GM21737 (cell line): ENCODE measurements around the gene EXOC4.

ENCODE experiments used
- ATAC-seq: cut with Tn5 transposase; IDR thresholded peaks from one replicate; pipeline ENCODE4 v1.9.1; 2021; ENCODE audit warnings: mild to moderate bottlenecking, moderate library complexity; ENCODE audit not compliant: unreplicated experiment

Gene EXOC4

GRCh38 chr7:133528796-133529195 lies 275.9 kb downstream of the EXOC4 start:
- no peak for ATAC-seq

- ATAC-seq = no peak
These were observed 277.0 kb downstream of the EXOC4 start for GRCh38 chr7:133529861-133530260.

DNA sequence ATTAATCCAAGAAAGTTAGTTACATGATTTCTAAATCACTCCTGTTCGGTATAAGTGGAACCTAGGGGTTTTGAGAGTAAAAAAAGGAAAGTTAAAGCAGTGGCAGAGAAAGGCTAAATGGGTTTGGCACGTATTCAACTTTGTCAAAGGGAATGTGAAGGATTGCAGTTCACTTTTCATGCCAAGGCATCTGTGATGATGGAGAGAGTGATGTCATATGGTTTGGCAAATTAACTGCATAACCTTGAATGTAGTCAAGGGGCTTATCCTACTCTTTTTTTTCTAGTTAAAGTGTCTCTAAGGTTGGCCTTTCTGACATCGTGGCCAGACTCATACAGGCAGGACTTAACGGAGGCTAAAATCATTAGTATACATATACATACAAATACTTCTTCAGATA lies 277.8 kb downstream of the EXOC4 start:
- ATAC-seq = no peak

GRCh38 chr7:133534816-133535215 lies 281.9 kb downstream of the EXOC4 start:
- ATAC-seq = no peak

DNA sequence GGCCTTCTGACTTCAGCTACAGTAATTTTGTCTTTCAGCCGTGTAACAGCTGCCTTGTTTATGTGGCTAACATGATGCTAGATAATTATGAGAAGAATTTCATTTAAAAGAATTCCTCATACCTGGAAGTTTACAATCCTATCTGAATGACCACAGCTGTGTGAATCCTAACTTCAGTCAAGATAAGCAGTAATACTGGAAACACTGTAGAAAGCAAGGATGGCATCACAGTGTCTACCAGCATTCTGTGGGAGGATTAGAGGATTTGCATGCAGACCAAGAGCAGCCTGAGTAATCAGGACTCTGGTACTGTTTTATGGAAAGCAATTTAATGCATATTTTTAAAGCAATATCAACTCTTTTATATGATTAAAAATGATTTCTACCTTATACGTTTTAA lies 282.4 kb downstream of the EXOC4 start:
- ATAC-seq = no peak

DNA sequence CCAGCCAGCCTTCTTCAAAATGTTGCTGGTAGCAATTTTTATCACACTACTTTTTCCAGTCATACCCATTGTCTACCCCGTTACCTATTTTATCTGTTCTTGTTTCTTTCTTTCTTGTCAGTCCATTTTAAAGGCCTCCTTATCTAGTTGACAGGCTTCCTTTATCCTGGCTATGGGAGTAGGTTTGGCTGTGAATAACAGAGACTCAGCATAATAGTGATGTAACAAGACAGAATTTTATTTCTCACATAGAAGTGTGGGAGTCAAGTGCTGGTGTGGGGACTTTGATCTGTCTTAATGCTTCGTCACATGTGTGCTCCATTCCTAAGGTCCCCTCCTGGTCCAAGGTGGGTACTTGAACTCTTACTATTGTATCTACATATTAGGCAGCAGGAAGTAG lies 283.6 kb downstream of the EXOC4 start:
- ATAC-seq = no peak

DNA sequence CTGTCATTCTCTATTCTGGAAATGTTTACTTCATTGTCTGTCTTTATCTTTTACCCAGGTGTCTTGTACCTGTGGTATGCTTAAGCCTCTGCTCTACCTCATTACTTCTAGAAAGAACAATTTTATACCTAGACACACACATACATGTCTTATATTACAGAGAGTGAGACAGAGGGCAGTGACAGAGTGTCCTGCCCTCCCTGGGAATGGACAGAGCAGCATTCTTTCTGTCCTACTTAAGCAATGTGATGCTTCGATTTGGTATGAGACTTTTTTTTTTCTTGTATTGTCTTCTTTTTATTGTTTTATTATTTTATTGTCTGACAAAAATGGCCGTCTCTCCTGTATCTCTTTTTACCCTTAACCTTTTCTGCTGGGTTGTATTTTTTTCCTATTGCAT lies 286.1 kb downstream of the EXOC4 start:
- no peak for ATAC-seq

DNA sequence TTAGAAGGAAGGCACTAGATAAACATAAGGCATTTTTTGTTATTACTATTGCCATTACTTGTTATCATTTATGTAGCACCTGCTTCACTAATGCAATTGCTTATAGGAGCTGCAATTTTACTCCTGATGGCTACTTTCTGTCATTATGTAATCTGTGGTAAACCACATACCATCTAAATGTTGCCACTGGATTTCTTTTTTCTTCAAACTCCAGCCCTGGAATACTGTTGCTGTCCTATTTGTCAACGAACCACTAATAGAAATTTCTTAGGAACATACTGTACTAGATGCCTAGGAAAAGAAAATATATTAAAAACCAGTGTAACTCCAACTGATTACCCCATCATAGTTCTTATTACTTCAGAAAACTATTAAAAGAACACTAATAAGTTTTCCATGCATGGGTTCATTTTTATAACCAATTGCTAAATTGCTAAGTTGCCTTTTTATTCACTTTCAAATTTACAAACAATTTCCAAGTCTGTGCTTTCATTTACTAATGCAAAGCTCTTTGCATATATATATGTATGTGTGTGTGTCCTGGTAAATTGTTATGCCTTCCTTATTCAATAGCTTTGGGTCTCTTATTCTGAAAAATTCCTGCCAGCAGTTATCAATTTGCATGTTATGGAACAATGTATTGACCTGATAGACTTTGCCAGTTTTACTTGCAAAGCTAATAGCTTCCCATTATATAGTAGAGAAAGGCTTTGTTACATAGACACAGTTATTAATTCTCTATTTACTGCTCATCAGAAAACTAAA lies 287.4 kb downstream of the EXOC4 start:
- ATAC-seq = no peak

GRCh38 chr7:133542209-133542780 lies 289.4 kb downstream of the EXOC4 start:
- no peak for ATAC-seq

- ATAC-seq = no peak
These were observed 290.8 kb downstream of the EXOC4 start for GRCh38 chr7:133543657-133544056.

- ATAC-seq = no peak
These were observed 292.7 kb downstream of the EXOC4 start for GRCh38 chr7:133545618-133546017.

DNA sequence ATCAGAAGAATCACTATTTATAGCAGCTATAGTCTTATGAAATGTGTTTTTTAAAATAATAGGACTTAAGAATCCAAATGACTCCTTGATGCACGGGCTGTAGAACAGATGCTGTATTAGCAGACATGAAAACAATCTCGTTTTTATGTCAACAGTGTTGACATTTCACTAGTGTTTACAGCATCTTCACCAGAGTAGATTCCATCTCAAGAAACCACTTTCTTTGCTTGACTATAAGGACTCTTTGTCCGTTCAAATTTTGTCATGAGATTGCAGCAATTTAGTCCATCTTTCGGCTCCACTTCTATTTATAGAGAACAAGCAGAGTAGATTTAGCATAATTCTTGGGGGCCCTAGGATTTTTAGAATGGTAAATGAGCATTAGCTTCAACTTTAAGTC lies 295.1 kb downstream of the EXOC4 start:
- ATAC-seq = no peak

DNA sequence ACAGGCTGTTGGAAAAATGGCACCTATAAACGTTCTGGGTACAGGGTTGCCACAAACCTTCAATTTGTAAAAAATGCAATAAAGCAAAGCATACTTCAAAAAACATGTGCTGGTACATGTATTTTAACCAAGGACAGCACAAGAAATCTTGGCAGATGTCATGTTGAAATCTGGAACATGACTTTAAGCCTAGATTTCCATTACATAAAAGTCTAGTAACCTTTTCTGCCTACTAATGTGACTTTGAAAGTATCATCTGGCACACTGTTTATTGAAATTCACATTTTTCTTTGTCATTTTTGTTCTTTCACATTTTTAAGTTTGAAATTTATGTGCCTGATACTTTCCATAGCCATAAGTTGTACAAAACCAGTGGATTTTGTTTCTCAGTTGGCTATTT lies 296.8 kb downstream of the EXOC4 start:
- no peak for ATAC-seq

DNA sequence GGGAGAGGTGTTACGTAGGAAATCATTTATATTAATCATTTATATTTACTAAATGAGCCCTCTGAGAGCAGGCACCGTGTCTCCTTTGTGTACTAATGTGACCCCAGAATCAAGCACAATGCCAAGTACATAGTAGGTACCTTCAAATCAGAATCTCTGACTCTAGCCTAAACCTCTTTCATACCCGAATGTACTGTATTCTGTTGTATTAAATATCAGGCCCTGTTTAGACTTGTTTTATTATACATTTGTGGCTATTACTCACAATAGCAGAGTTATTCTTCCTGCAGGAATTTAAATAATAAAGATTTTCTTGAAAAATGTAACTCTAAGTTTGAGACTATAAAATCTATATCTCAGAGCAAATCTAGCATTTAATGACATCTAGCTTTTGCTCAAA lies 297.3 kb downstream of the EXOC4 start:
- no peak for ATAC-seq

GRCh38 chr7:133550811-133551210 lies 297.9 kb downstream of the EXOC4 start:
- no peak for ATAC-seq

GRCh38 chr7:133551466-133551865 lies 298.6 kb downstream of the EXOC4 start:
- ATAC-seq = no peak

DNA sequence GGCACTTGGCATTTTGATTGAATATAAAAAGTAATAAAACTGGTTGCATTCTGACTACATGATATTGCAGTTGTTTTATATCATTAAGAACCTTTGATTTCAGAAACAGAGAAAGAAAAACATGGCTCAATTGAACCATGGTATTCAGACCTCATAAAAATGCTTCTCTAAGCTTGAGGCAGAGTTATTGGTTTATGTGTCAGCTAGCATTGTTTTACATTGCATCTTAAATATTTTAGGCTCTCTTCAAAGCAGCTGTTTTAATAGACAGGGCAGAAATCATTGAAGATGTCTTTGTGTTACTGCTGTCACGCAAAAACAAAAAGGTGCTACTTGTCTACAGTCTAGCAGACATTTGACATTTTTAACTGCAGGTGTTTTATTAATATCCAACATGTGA lies 299.2 kb downstream of the EXOC4 start:
- ATAC-seq = no peak

- ATAC-seq = no peak
These were observed 301.5 kb downstream of the EXOC4 start for GRCh38 chr7:133554330-133554729.

- ATAC-seq = no peak
These were observed 303.2 kb downstream of the EXOC4 start for GRCh38 chr7:133556048-133556447.

DNA sequence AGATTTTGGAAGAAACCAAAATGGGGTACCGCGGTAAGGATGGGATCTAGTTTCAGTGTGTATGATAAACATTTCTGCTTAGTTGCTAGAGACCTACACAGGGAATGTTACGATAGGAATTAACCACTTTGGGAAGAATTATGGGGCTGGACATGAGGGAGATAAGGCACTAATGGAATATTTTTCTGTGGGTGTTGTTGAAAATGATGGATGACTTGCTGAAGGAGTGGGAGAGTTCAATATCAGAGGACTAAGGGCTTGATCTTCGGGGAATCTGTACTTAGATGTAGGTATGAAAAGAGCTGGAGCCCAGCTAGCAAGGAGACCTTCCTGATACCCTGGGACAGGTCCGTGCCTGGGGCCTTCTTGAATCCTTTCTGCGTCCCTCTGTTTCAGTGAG lies 303.7 kb downstream of the EXOC4 start:
- no peak for ATAC-seq

GRCh38 chr7:133560900-133561299 lies 308.0 kb downstream of the EXOC4 start:
- no peak for ATAC-seq

GRCh38 chr7:133561396-133561795 lies 308.5 kb downstream of the EXOC4 start:
- ATAC-seq = no peak

DNA sequence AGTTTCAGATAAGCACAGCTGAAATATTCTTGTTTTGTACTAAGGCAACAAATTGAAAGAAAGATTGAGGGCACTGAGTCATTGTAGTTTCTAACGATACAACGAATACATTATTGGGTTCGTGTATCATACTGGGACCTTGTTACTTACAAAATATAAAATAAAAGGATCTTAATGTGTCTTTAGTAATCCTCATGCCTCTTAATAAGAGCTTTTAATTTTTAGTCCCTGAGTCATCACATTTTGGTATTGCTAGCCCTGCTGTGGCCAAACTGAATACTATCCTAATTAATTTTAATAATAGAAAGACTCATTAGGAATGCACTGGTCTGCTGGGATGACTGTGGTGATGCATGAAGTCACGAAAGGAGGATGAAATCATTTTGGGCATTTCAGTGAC lies 309.7 kb downstream of the EXOC4 start:
- no peak for ATAC-seq
